IPS DF 19.7 (cell line): ENCODE results near the gene DNAH17.

Source experiments
- DNase-seq: peaks from one replicate; pipeline ENCODE4 v3.0.0-alpha.2; 2013; ENCODE audit warnings: low read depth, low spot score

The DNAH17 gene

GRCh38 chr17:78607038-78607437 lies 29.8 kb upstream of the DNAH17 start:
- no peak for DNase-seq

DNA sequence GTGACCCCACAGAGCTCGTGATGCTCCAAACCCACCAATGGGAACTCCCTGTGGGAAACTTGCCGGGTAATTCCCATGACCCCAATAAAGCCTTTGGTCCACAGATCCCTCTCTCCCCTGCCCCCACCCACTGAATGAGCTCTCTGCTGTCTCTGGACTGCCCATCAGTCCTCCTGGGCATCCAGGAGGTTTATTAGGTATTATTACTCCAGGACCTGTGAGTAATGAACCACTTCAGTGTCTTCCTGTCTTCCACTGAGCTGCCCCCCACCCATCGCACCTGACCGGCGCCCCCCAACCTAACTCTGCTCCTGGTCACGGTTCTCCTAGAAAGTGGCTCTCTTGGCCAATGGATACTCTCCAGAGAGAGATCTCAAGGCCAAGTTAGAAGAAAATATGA lies 28.7 kb upstream of the DNAH17 start:
- DNase-seq, result no peak

- DNase-seq, result no peak
Measured at GRCh38 chr17:78605429-78605828, 28.2 kb upstream of the DNAH17 start.

- no peak for DNase-seq
Measured at GRCh38 chr17:78602246-78602645, 25.1 kb upstream of the DNAH17 start.

DNA sequence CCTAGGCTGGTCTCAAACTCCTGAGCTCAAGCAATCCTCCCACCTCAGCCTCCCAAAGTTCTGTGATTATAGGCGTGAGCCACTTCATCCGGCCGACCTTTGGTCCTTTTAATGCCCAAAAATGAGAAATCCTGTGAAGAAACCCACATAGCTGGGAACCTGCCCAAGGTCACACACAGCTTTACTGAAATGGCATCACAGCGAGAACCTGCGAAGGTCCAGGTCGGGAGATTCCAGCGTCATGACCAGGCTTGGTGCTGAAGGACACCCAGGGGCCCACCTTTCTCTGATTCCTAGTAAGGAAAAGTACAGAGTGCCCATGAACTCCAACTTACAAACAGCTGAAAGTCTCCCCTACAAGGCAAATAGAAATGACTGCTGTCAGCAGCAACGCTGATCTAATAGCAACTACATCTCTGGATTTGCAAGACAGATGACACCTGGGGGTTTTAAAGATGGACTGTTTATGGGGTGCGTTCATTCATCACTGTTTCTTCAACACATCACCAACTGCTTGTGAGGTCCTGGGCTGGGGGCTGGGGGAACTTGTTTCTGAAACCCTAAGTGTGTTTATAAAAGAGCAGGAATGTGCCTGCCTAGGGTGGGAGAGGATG lies 24.5 kb upstream of the DNAH17 start:
- DNase-seq, result no peak

- no peak for DNase-seq
Measured at GRCh38 chr17:78600181-78600721, 23.1 kb upstream of the DNAH17 start.

DNA sequence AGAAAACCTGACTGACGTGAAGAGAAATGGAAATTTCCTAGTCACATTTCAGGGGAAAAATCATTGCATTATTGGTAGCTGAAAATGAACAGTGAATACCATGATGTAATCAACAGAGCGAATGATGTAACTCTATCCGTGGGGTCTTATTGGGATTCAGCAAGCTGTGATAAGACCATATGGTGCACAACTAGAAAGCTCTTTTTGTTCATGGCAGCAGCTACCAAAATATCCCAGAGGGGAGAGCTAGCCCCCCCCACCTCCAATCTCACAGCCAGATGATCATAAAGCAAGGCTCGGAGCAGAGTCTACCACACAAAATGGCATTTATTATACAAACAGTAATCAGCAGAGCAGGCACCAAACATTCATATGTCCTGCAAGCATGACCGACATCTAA lies 22.2 kb upstream of the DNAH17 start:
- no peak for DNase-seq

DNA sequence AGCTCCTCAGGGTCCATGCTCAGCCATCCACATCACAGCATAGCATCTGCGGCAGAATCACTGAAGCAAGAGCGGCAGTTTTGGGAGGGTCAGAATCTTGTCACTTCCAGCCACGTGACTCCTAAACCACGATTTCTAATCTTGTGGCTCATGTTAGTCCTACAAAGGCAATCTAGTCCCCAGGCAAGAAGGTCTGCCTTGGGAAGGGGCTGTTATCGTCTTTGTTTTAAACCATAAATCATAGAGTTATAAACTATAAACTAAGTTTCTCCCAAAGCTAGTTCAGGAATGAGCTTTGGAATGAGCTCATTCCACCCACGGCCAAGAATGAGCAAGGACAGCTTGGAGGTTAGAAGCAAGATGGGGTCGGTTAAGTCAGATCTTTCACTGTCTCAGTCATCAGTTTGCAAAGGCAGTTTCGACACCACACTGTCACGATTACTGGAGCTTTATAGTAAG lies 20.8 kb upstream of the DNAH17 start:
- no peak for DNase-seq

DNA sequence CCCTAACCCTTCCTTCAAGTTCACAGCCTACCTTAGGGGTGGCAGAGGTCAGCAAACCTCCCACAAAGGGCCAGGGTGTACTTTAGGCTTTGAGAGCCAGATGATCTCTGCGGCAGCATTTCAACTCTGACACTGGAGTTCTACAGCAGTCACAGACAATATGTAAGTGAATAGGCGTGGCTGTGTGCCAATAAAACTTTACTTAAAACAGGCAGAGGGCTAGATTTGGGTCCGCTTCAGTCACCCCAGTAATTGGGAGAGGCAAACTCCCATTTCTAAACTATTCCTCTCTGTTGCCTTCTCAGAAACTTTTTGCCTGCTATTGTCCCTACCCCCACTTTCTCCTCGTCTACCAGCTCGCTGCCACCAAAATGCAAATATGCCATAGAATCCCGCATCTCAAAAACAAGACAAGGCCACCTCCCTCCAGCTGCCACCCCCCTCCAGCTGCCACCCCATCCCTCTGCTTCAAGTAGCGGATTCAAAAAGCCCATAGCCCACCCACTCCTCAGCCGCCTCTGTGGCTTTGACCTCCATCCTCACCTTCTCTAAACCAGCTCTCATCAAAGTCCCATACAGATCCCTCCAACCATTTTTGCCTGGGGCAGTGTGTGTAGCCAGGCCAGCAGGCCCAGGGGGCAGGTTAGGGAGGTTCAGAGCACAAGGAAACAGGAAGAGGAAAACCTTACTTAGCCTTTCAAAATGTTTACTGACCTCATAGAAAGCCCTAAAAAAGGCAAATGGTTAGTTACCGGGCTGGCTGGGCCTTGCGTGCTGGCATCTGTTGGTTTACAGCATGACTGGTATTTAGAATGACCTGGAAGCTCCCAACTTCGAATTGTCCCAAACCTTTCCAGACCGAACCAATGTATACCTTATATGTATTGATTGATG lies 19.9 kb upstream of the DNAH17 start:
- no peak for DNase-seq

DNA sequence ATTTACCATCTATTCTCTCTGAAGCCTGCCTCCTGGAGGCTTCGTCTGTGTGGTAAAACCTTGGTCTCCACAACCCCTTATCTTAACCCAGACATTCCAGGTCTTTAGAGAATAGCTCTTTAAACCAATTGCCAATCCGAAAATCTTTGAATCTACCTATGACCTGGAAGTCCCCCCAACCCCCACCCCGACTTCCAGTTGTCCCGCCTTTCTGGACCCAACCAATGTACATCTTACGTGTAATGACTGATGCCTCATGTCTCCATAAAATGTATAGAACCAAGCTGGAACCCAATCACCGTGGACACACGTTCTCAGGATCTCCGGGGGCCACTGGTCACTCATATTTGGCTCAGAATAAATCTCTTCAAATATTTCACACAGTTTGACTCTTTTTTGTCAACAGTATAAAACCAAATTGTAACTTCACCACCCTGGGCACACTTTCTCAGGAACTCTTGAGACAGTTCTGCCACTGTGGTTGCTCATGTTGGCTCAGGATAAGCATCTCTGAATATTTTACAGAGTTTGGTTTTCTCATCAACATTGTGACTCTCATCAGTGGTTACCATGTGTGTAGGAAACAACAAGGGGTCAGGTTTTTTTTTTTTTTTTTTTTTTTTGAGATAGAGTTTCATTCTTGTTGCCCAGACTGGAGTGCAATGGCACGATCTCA lies 18.1 kb upstream of the DNAH17 start:
- no peak for DNase-seq

- DNase-seq, result no peak
Measured at GRCh38 chr17:78592991-78593329, 15.8 kb upstream of the DNAH17 start.

GRCh38 chr17:78591263-78591671 lies 14.1 kb upstream of the DNAH17 start:
- DNase-seq, result no peak

DNA sequence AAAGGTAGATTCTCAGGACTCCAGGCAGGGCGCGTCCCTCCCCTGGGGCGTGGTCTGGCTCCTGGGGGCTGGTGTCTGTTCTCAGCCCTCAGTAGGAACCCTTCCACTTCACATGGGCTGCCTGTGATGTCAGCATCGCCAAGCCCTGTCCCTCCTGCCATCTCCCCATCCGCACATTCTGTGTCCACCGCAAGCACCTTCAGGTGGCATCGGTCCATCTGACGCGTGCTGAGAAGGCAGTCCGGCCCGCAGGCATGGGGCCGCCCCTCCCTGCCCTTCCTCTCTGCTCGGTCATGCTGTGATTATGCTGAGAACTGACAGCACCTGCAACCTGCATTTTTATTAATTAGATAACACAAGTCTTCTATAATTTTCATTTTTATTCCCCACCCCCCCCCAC lies 12.7 kb upstream of the DNAH17 start:
- no peak for DNase-seq

DNA sequence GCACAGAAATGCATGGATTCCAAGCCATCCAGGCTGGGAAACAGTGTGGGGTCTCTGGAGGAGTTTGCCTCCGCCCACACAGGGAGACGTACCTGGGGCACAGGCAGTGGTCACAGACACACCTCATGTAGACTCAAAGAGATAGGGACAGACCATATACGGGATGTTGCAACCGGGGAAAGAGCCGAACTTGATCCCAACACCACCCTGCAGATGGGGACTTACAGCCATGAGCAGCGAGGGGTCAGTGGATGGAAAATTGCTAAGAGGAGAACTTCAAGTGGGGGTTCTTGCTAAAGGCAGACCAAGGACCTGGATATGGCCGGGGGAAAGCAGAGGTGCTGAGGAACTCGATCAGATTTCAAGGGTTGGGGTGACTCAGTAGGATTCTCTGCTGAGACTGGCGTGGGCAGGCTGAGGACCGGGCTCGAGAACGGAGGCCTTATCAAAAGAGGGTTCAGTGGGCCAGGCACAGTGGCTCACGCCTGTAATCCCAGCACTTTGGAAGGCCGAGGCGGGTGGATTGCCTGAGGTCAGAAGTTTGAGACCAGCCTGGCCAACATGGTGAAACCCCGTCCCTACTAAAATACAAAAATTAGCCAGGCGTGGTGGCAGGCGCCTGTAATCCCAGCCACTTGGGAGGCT lies 12.0 kb upstream of the DNAH17 start:
- no peak for DNase-seq

GRCh38 chr17:78588258-78589030 lies 11.2 kb upstream of the DNAH17 start:
- no peak for DNase-seq

DNA sequence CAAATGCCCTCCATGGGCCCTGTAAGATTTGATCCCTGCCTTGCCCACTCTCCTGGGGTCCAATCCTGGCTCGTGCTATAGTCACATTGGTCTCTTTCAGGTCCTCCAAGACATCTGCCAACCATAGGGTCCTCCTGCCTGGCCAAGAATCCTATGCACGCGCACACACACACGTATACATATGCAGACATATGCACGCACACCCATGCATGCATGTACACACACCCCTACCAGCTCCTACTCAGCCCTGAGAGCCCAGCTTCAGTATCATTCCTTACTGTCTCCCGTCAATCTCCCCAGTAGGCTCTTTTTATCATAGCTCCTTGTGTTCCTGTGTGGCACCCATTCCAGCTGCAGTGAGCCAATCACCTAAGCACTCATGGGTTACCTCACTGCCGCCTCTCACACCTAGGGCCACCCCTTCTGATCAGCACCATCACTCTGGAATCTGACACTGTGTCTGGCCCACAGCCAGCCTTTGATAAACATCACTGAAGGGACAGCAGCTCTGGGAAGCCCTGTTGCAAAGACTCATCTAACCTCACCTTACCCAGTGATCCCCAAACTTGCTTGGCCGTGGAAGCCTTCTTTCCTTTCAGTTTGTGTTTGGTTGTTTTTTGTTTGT lies 7.9 kb upstream of the DNAH17 start:
- DNase-seq, result no peak

GRCh38 chr17:78583091-78583490 lies 5.9 kb upstream of the DNAH17 start:
- DNase-seq, result peak; percentile 75

DNA sequence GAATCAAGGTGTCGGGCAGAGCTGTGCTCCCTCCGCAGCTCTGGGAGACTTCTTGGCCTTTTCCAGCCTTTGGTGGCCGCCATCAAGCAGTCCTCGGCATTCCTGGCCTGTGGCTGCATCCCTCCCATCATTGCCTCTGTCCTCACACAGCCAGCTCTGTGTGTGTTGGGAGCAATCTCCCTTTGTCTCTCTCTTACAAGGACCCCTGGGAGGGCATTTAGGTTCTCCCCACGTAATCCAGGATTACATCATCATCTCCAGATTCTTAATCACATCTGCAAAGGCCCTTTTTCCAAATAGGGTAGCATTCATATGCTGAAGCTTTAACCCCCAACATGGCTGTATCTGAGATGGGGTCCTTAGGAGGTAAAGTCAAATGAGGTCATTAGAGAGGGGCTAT lies 4.1 kb upstream of the DNAH17 start:
- DNase-seq, result no peak

DNA sequence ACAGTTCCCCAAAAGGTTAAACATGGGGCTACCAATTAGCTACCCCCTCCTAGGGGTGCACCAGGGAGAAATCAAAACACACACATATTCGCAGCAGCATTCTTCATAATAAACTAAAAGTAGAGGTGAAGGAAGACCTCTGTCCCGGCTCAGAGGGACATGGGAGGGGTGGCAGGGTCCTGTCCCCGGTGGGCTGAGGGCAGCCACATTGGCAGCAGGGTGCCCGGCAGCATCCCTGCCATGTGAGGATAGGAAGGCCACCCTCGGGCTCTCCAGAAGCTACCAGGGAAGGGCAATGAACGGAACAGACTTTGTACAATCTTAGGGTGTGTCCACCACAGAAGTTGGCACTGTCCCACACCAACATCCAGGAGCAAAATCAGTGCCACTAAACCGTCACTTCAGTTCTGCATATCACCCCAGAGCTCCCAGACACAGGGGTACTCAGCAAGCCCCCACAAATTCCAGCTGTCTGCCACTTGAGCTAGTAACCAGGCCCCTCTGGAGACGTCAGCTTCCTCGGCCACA lies 3.1 kb upstream of the DNAH17 start:
- no peak for DNase-seq

GRCh38 chr17:78576389-78577112 lies 645 bp downstream of the DNAH17 start:
- no peak for DNase-seq
